ENCODE results near the gene TULP3.

Gene TULP3

DNA sequence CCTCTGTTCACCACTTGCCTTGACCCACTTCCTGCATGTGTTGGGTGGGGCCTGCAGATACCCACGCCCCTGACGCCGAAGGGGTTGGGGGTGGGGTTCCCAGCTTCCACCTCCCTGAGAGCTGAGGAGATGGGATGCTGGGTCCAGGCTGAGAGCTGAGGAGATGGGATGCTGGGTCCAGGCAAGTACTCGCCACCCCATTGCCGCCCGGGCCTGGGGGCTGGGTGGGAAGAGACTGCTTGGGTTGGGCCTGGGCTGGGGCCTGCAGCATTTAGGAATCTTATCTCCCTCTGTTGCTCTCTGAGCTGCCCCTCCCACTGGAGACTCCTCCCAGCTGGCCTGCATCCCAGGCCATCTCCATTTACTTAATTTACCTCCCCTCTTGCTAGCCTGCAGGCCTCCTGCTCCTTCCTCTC lies 85.9 kb downstream of the TULP3 start:
- Histone ChIP-seq H3F3A (ENCODE audit: low read depth) (no peaks in the 10 kb centered on the region), H3K9me2 (replicated peaks; ENCODE audit: low read depth, low read length) (no peaks in the 10 kb centered on the region), H3K4me1 (ENCODE audit: insufficient read depth, low read length, poor library complexity, severe bottlenecking) (no peaks in the 10 kb centered on the region), H3K9ac (ENCODE audit: low read depth, low read length, poor library complexity, severe bottlenecking) (no peak overlapping the region), H3K27me3 (ENCODE audit: insufficient read depth, low read length, poor library complexity, severe bottlenecking) (no peaks in the 10 kb centered on the region), H3K79me2 (ENCODE audit: insufficient read depth, low read length) (no peaks in the 10 kb centered on the region), H3K9me3 (ENCODE audit: insufficient read depth, low read depth, low read length) (no peaks in the 10 kb centered on the region), H4K20me1 (ENCODE audit: insufficient read depth, low read length, poor library complexity, severe bottlenecking) (no peaks in the 10 kb centered on the region), H3K4me3 (ENCODE audit: low read length, poor library complexity, severe bottlenecking) (no peak overlapping the region), H3K4me2 (ENCODE audit: low read depth, low read length, poor library complexity, severe bottlenecking) (no peak overlapping the region), H2AFZ (ENCODE audit: low read length) (no peak overlapping the region), H3K36me3 (ENCODE audit: insufficient read depth, low read length) (no peaks in the 10 kb centered on the region)
- TF ChIP-seq EZH2phosphoT487 (IDR thresholded peaks at IDR 0.05; ENCODE audit: borderline replicate concordance), result no peak
- TF ChIP-seq, protein P1, sequence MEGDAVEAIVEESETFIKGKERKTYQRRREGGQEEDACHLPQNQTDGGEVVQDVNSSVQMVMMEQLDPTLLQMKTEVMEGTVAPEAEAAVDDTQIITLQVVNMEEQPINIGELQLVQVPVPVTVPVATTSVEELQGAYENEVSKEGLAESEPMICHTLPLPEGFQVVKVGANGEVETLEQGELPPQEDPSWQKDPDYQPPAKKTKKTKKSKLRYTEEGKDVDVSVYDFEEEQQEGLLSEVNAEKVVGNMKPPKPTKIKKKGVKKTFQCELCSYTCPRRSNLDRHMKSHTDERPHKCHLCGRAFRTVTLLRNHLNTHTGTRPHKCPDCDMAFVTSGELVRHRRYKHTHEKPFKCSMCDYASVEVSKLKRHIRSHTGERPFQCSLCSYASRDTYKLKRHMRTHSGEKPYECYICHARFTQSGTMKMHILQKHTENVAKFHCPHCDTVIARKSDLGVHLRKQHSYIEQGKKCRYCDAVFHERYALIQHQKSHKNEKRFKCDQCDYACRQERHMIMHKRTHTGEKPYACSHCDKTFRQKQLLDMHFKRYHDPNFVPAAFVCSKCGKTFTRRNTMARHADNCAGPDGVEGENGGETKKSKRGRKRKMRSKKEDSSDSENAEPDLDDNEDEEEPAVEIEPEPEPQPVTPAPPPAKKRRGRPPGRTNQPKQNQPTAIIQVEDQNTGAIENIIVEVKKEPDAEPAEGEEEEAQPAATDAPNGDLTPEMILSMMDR (conservative IDR thresholded peaks at IDR 0.05; ENCODE audit: low read length), result no peak

DNA sequence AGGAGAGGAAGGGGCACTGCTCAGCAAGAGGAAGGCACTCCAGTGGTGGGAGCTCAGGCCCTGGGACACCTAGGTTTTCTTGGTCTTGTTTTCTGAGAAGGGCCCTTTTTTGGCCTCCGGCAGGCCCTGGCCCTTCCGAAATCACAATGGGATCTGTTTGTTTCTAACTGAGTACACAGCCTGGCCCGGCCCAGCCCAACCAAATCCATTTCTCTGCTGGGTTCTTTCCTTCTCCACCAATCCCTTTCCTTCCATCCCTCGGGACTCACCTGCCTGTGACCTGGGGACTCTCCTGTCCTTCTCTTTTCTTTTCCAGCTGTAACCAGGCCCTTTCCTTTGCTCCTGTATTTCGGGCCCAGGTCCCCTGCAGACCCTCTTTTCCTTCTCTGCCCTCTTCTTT lies 87.1 kb downstream of the TULP3 start:
- no peak overlapping the region for H3K4me2 ChIP-seq (ENCODE audit: low read depth, low read length, poor library complexity, severe bottlenecking)
- no peaks in the 10 kb centered on the region for H3K9me3 ChIP-seq (ENCODE audit: insufficient read depth, low read depth, low read length)
- no peak overlapping the region for H2AFZ ChIP-seq (ENCODE audit: low read length)
- TF ChIP-seq, protein P1 (conservative IDR thresholded peaks at IDR 0.05; ENCODE audit: low read length), result no peak
- no peak for TF ChIP-seq EZH2phosphoT487 (IDR thresholded peaks at IDR 0.05; ENCODE audit: borderline replicate concordance)
- no peaks in the 10 kb centered on the region for H3K4me1 ChIP-seq (ENCODE audit: insufficient read depth, low read length, poor library complexity, severe bottlenecking)
- H3F3A ChIP-seq (ENCODE audit: low read depth), result no peaks in the 10 kb centered on the region
- H4K20me1 ChIP-seq (ENCODE audit: insufficient read depth, low read length, poor library complexity, severe bottlenecking), result no peaks in the 10 kb centered on the region
- no peaks in the 10 kb centered on the region for H3K9me2 ChIP-seq (replicated peaks; ENCODE audit: low read depth, low read length)
- H3K9ac ChIP-seq (ENCODE audit: low read depth, low read length, poor library complexity, severe bottlenecking), result no peak overlapping the region
- no peak overlapping the region for H3K4me3 ChIP-seq (ENCODE audit: low read length, poor library complexity, severe bottlenecking)
- H3K79me2 ChIP-seq (ENCODE audit: insufficient read depth, low read length), result no peaks in the 10 kb centered on the region
- no peaks in the 10 kb centered on the region for H3K27me3 ChIP-seq (ENCODE audit: insufficient read depth, low read length, poor library complexity, severe bottlenecking)
- H3K36me3 ChIP-seq (ENCODE audit: insufficient read depth, low read length), result no peaks in the 10 kb centered on the region

DNA sequence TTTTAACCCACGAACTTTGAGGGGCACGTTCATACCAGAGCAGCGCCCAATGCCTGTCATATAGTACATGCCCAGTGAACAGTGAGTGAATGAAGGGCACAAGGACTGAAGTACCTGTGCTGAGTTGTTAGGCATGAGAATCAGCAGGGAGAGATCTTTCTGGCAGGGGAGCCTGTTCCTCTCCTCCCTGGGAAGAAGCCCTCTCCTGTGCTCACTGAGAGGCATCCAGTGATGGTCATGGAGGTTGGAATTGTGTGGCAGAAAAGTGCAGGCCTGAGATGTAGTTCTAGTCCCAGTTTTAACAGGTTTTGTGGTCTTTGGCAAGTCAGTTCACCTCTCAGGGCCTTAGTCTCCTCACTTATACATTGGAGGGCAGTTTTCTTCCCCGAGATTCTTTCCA lies 89.1 kb downstream of the TULP3 start:
- no peak overlapping the region for H3K4me2 ChIP-seq (ENCODE audit: low read depth, low read length, poor library complexity, severe bottlenecking)
- no peaks in the 10 kb centered on the region for H4K20me1 ChIP-seq (ENCODE audit: insufficient read depth, low read length, poor library complexity, severe bottlenecking)
- H3F3A ChIP-seq (ENCODE audit: low read depth), result no peaks in the 10 kb centered on the region
- H3K9me3 ChIP-seq (ENCODE audit: insufficient read depth, low read depth, low read length), result no peaks in the 10 kb centered on the region
- no peaks in the 10 kb centered on the region for H3K4me1 ChIP-seq (ENCODE audit: insufficient read depth, low read length, poor library complexity, severe bottlenecking)
- H3K4me3 ChIP-seq (ENCODE audit: low read length, poor library complexity, severe bottlenecking), result no peak overlapping the region
- no peak overlapping the region for H2AFZ ChIP-seq (ENCODE audit: low read length)
- no peaks in the 10 kb centered on the region for H3K36me3 ChIP-seq (ENCODE audit: insufficient read depth, low read length)
- no peak overlapping the region for H3K9ac ChIP-seq (ENCODE audit: low read depth, low read length, poor library complexity, severe bottlenecking)
- TF ChIP-seq, protein P1 (conservative IDR thresholded peaks at IDR 0.05; ENCODE audit: low read length), result no peak
- TF ChIP-seq EZH2phosphoT487 (IDR thresholded peaks at IDR 0.05; ENCODE audit: borderline replicate concordance), result no peak
- no peaks in the 10 kb centered on the region for H3K27me3 ChIP-seq (ENCODE audit: insufficient read depth, low read length, poor library complexity, severe bottlenecking)
- H3K9me2 ChIP-seq (replicated peaks; ENCODE audit: low read depth, low read length), result no peaks in the 10 kb centered on the region
- no peaks in the 10 kb centered on the region for H3K79me2 ChIP-seq (ENCODE audit: insufficient read depth, low read length)
